ENCODE data around the gene DEPDC5.

Gene DEPDC5

DNA sequence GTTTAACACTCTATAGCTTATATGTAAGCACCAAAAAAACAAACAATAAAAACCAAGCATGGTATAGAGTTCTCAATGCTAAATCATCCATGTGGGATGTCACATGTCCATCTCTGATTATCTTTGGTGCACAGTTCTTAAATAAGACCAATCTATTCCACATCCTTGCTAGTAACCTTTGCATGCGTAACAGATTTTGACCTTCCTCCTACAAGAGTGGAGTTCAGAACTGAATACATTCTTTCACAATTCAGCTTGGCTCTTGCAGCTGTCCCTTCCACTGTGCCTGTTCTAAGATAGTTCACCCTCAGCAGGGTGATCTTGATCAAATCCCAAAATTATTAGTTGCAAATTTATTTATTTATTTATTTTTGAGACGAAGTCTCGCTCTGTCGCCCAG is 25.0 kb upstream of the DEPDC5 start:
- no peak for DNase-seq (ENCODE audit: extremely low read depth, low read depth)
- TF ChIP-seq, protein P1, sequence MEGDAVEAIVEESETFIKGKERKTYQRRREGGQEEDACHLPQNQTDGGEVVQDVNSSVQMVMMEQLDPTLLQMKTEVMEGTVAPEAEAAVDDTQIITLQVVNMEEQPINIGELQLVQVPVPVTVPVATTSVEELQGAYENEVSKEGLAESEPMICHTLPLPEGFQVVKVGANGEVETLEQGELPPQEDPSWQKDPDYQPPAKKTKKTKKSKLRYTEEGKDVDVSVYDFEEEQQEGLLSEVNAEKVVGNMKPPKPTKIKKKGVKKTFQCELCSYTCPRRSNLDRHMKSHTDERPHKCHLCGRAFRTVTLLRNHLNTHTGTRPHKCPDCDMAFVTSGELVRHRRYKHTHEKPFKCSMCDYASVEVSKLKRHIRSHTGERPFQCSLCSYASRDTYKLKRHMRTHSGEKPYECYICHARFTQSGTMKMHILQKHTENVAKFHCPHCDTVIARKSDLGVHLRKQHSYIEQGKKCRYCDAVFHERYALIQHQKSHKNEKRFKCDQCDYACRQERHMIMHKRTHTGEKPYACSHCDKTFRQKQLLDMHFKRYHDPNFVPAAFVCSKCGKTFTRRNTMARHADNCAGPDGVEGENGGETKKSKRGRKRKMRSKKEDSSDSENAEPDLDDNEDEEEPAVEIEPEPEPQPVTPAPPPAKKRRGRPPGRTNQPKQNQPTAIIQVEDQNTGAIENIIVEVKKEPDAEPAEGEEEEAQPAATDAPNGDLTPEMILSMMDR (IDR thresholded peaks at IDR 0.05; ENCODE audit: low read depth, low read length) = no peak

DNA sequence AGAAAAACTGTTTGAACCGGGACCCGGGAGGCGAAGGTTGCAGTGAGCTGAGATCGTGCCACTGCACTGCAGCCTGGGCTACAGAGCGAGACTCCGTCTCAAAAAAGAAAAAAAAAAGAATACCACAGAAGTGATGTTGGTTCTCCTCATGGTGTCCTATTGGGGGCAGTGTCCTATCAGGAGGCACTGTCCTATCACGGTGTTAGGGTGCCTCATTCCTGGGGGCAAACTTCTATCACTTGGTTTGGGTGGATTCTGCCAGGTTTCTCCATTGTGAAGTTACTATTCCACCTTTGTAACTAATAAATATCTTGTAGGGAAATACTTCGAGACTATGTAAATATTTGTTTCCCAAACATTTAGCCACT is 23.5 kb upstream of the DEPDC5 start:
- DNase-seq (ENCODE audit: extremely low read depth, low read depth) = no peak
- TF ChIP-seq, protein P1 (IDR thresholded peaks at IDR 0.05; ENCODE audit: low read depth, low read length) = no peak

DNA sequence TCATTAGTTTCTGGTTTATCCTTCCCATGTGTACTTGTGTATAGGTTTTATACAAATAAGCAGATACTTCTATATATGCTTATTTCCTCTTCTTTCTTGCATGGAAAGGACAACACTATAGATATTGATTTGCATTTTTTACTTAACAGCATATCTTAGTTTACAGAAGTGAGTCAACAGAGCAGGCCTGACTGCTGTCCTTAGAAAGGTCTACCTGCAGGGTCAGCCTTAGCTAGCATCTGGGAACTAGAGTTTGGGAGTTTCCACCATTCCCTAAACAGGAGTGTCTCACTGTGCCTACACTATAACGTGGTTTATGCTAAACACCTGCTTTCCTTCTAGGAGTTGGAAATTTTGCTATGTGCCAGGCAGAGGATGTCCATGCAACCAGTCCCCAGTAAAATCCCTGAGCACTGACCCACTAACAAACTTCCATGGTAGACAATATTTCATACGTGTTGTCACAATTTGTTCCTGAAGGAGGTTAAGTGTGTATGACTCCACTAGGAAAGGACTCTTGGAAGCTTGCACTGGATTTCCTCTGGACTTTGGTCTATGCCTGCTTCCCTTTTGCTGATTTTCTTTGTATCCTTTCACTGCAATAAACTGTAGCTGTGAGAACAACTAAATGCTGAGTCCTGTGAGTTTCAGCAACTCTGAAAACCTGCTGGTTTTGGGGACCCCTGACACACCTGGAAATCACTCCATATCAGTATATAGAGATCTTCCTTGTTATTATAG is 21.6 kb upstream of the DEPDC5 start:
- TF ChIP-seq, protein P1 (IDR thresholded peaks at IDR 0.05; ENCODE audit: low read depth, low read length) = no peak
- no peak for DNase-seq (ENCODE audit: extremely low read depth, low read depth)

DNA sequence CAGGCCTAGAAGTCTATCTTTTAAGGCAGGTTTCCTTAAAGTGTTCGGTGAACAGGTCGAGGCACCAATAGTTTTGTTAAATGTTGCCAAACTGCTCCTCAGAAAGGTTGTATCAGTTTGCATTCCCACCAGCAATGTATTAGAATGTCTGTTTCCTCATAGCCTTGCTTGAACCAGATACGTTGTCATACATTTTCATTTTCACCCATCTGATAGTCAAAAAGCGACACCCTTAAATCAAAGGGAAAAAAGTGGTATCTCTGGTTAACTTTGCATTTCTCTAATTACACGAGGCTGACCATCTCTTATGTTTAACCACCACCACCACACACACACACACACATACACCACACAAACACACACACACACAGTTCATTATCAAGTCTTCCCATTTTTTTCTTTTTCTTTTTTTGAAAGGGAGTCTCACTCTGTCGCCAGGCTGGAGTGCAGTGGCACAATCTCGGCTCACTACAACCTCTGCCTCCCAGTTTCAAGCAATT is 20.2 kb upstream of the DEPDC5 start:
- DNase-seq (ENCODE audit: extremely low read depth, low read depth) = no peak
- TF ChIP-seq, protein P1 (IDR thresholded peaks at IDR 0.05; ENCODE audit: low read depth, low read length) = no peak

DNA sequence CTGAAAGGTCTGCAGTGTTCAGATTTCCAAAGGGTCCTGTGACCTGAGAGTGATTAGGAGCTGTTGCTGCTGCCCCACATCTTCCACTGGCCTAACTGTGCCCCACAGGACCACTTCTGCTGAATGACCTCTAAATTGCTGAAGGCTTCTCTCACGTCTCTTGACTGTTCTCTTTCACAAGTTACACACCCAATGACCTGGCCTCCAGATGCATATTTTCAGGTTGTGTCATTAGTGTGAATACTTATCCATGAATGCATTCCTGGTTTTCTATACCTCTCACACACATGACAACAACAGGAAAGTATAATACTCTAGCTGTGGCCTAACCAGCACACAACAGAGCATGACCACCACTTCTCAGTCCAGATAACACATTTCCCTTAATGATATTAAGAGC is 19.3 kb upstream of the DEPDC5 start:
- DNase-seq (ENCODE audit: extremely low read depth, low read depth) = no peak
- TF ChIP-seq, protein P1 (IDR thresholded peaks at IDR 0.05; ENCODE audit: low read depth, low read length) = no peak

DNA sequence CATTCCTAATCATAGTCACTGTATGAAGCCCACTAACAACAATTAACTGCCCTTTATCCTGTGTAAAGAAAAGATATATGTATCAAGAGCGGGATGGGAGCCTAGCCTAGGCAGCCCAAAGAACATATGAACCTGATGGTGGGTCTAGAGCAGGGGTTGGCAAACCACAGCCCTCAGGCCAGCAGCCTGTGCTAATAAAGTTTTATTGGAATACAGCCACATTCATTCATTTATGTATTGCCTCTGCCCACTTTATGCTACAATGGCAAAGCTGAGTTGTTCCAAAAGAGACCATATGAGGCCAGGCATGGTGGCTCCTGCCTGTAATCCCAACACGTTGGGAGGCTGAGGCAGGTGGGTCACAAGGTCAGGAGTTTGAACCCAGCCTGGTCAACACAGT is 17.4 kb upstream of the DEPDC5 start:
- TF ChIP-seq, protein P1 (IDR thresholded peaks at IDR 0.05; ENCODE audit: low read depth, low read length) = no peak
- DNase-seq (ENCODE audit: extremely low read depth, low read depth) = no peak

DNA sequence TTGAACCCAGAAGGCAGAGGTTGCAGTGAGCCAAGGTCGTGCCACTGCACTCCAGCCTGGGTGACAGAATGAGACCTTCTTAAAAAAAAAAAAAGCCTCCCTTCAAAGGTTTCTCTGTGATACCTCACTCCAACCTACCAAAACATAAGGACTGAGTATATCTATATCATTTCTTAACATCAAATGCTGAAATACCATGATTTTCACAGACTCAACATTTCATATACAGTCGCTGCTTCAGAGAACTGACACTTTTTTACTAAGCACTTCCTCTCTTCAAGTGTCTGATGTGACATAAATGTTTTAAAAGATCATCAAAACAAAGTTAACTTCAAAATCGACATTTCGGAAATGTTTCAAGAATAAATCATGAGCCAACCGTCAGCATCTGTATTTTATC is 15.9 kb upstream of the DEPDC5 start:
- DNase-seq (ENCODE audit: extremely low read depth, low read depth) = no peak
- TF ChIP-seq, protein P1 (IDR thresholded peaks at IDR 0.05; ENCODE audit: low read depth, low read length) = no peak
